Measurements from ENCODE around the gene SLC17A5. TPM values are rescaled to one million over a fixed set of nuclear protein-coding genes. Genes with fewer than 3 reads are reported as not detected.

The SLC17A5 gene
- total and polyA plus RNA-seq, 9 of the 15 experiments (the other 6 are each of a cell fraction or from before 2014, with no cell fraction given): 1.3 to 7.2 (median 3.4) TPM

- no peak for TF ChIP-seq NR0B1 (IDR thresholded peaks at IDR 0.05; ENCODE audit: partially characterized antibody)
- no peak for TF ChIP-seq GATAD2B (IDR thresholded peaks at IDR 0.05; ENCODE audit: borderline replicate concordance)
- no peak for TF ChIP-seq DNMT1 (IDR thresholded peaks at IDR 0.05)
- TF ChIP-seq CBFA2T3 (IDR thresholded peaks at IDR 0.05): no peak
- peak; percentile 83 for TF ChIP-seq NFIX (CRISPR knock-in tag; IDR thresholded peaks at IDR 0.05; ENCODE audit: low read depth)
- no peak for TF ChIP-seq TAF1 (IDR thresholded peaks at IDR 0.05; ENCODE audit: control insufficient read depth, extremely low read depth, insufficient read depth, low read length, severe bottlenecking)
- no peak for TF ChIP-seq CHD1 (IDR thresholded peaks at IDR 0.05; ENCODE audit: low read length)
- no peak for TF ChIP-seq PRPF4 (IDR thresholded peaks at IDR 0.05; ENCODE audit: insufficient read depth, low read depth, low read length, poor library complexity, severe bottlenecking)
- TF ChIP-seq UBTF (IDR thresholded peaks at IDR 0.05; ENCODE audit: borderline replicate concordance in 1 of 2, low read depth in 2 of 2, low read length in 2 of 2): no peak
- no peak for TF ChIP-seq PRMT5 (CRISPR knock-in tag; IDR thresholded peaks at IDR 0.05)
- TF ChIP-seq ZBTB12 (CRISPR knock-in tag; IDR thresholded peaks at IDR 0.05): peak; percentile 93
- no peak for TF ChIP-seq ILF3 (IDR thresholded peaks at IDR 0.05; ENCODE audit: borderline replicate concordance)
- TF ChIP-seq YBX1 (IDR thresholded peaks at IDR 0.05): no peak
- TF ChIP-seq ZEB2 (IDR thresholded peaks at IDR 0.05): no peak
- no peak for TF ChIP-seq NBN (IDR thresholded peaks at IDR 0.05; ENCODE audit: low read depth)
- TF ChIP-seq ZC3H4 (CRISPR knock-in tag; IDR thresholded peaks at IDR 0.05; ENCODE audit: borderline replicate concordance): no peak
- no peak for TF ChIP-seq KLF16 (IDR thresholded peaks at IDR 0.05)
- TF ChIP-seq FOS (IDR thresholded peaks at IDR 0.05; ENCODE audit: extremely low read depth, insufficient read length): no peak
- TF ChIP-seq ZNF449 (CRISPR knock-in tag; IDR thresholded peaks at IDR 0.05): peak; percentile 99
- no peak for TF ChIP-seq MED1 (CRISPR knock-in tag; IDR thresholded peaks at IDR 0.05; ENCODE audit: borderline replicate concordance)
- TF ChIP-seq PCBP1 (IDR thresholded peaks at IDR 0.05; ENCODE audit: low read depth, low read length, poor library complexity, severe bottlenecking): no peak
- TF ChIP-seq ZFX (CRISPR knock-in tag; IDR thresholded peaks at IDR 0.05): no peak
- TF ChIP-seq ZNF644 (tag; IDR thresholded peaks at IDR 0.05; ENCODE audit: low read depth): peak; percentile 100
- no peak for TF ChIP-seq ZNF124 (CRISPR knock-in tag; IDR thresholded peaks at IDR 0.05)
Observed at GRCh38 chr6:73564578-73565345, 89.0 kb downstream of the SLC17A5 start (continued).

Measured in K562 (cell line).